Lower leg skin (tissue), 4 donors: ENCODE measurements around the gene NLRP9. TPM values are rescaled to one million over a fixed set of nuclear protein-coding genes. Genes with fewer than 3 reads are reported as not detected.

ENCODE experiments used
- DNase-seq, 2 donors: peaks; one replicate each; pipeline ENCODE4 v3.0.0-alpha.2; 2019; ENCODE audit warnings: low spot score in 2 of 2
- H3K4me3 ChIP-seq: fragments of 200-600 bp; sonication (generic); 2 replicates; pipeline ENCODE4 v1.5.1; 2017; ENCODE audit warnings: mild to moderate bottlenecking, low read depth; ENCODE audit not compliant: poor library complexity, severe bottlenecking
- POLR2A ChIP-seq, 2 donors: fragments of 450-650 bp; IDR thresholded peaks; one replicate each; pipeline ENCODE4 v1.6.1; 2016 to 2017; ENCODE audit warnings: antibody characterized with exemption in 2 of 2, mild to moderate bottlenecking in 1 of 2, moderate library complexity in 1 of 2
- WGBS, 2 donors: methylation state at CpG; one replicate each; pipeline ENCODE4 v1.1.5; 2018; 5-methylcytosine and 5-hydroxymethylcytosine counted together
- intact Hi-C: fragments of 100-400 bp; cut with DNase I; formaldehyde crosslinking; loops from one replicate; pipeline ENCODE4 v1.15.0; 2023; ENCODE audit warnings: low total_unique reads
- total RNA-seq, 4 donors: library from RNA; depleted of rRNA; stranded (reverse); fragments of >200 nt; gene quantifications; one replicate each; pipeline ENCODE4 v1.1.0, GENCODE V29; 2016
- TF ChIP-seq, protein P1 (sequence below), 3 donors: fragments of 450-650 bp; IDR thresholded peaks; one replicate each; pipeline ENCODE4 v1.5.1; 2016; ENCODE audit warnings: antibody characterized with exemption in 3 of 3, mild to moderate bottlenecking in 3 of 3, moderate library complexity in 2 of 3

NLRP9 gene
- total RNA-seq, 4 donors from 2014 or later: not detected

- no peak overlapping the region for H3K4me3 ChIP-seq
- intact Hi-C loops: no loop called here
- TF ChIP-seq, protein P1, sequence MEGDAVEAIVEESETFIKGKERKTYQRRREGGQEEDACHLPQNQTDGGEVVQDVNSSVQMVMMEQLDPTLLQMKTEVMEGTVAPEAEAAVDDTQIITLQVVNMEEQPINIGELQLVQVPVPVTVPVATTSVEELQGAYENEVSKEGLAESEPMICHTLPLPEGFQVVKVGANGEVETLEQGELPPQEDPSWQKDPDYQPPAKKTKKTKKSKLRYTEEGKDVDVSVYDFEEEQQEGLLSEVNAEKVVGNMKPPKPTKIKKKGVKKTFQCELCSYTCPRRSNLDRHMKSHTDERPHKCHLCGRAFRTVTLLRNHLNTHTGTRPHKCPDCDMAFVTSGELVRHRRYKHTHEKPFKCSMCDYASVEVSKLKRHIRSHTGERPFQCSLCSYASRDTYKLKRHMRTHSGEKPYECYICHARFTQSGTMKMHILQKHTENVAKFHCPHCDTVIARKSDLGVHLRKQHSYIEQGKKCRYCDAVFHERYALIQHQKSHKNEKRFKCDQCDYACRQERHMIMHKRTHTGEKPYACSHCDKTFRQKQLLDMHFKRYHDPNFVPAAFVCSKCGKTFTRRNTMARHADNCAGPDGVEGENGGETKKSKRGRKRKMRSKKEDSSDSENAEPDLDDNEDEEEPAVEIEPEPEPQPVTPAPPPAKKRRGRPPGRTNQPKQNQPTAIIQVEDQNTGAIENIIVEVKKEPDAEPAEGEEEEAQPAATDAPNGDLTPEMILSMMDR (IDR thresholded peaks at IDR 0.05): no peak
- TF ChIP-seq POLR2A (IDR thresholded peaks at IDR 0.05): no peak
- no peak for DNase-seq
- WGBS, 2 donors: 88 to 94% methylated on average over 12 to 20 of the region's 20 CpGs
These were observed 74.2 kb downstream of the NLRP9 start for GRCh38 chr19:55663846-55664536.

GRCh38 chr19:55661826-55662225 is 76.4 kb downstream of the NLRP9 start:
- TF ChIP-seq POLR2A (IDR thresholded peaks at IDR 0.05): no peak
- 70 to 74% methylated on average over 7 of the region's 7 CpGs for WGBS, 2 donors
- H3K4me3 ChIP-seq: no peak overlapping the region
- intact Hi-C loops: no loop called here
- no peak for DNase-seq

- TF ChIP-seq, protein P1 (IDR thresholded peaks at IDR 0.05): no peak
- no peak for TF ChIP-seq POLR2A (IDR thresholded peaks at IDR 0.05)
- intact Hi-C loops: no loop called here
- no peak overlapping the region for H3K4me3 ChIP-seq
- WGBS, 2 donors: 81% methylated on average over 16 of the region's 16 CpGs
- no peak for DNase-seq
These were observed 77.2 kb downstream of the NLRP9 start for GRCh38 chr19:55660991-55661390.

DNA sequence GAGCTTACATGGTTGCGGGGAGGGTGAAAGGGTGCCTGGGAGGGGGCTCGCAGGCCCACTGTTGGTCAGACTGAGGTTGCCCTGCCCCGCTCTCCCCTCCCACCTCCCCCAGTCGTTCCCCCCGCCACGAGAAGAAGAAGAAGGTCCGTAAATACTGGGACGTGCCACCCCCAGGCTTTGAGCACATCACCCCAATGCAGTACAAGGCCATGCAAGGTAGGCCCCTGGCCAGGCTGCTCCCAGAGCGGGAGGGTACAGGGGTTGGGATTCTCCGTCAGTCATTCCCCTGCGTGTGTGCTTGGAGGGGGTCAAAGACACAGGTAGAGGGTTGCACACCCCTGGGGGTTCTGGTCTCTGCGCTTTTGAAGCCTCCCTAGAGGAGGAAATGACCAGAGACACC is 77.8 kb downstream of the NLRP9 start:
- WGBS, 2 donors: 84 to 91% methylated on average over 8 to 12 of the region's 12 CpGs
- no peak overlapping the region for H3K4me3 ChIP-seq
- no peak for DNase-seq
- intact Hi-C loops: no loop called here
- TF ChIP-seq, protein P1 (IDR thresholded peaks at IDR 0.05): no peak
- no peak for TF ChIP-seq POLR2A (IDR thresholded peaks at IDR 0.05)

GRCh38 chr19:55659822-55660221 is 78.4 kb downstream of the NLRP9 start:
- 74 to 75% methylated on average over 9 of the region's 9 CpGs for WGBS, 2 donors
- no peak for DNase-seq
- TF ChIP-seq, protein P1 (IDR thresholded peaks at IDR 0.05): no peak
- TF ChIP-seq POLR2A (IDR thresholded peaks at IDR 0.05): no peak
- no peak overlapping the region for H3K4me3 ChIP-seq
- intact Hi-C loops: no loop called here

DNA sequence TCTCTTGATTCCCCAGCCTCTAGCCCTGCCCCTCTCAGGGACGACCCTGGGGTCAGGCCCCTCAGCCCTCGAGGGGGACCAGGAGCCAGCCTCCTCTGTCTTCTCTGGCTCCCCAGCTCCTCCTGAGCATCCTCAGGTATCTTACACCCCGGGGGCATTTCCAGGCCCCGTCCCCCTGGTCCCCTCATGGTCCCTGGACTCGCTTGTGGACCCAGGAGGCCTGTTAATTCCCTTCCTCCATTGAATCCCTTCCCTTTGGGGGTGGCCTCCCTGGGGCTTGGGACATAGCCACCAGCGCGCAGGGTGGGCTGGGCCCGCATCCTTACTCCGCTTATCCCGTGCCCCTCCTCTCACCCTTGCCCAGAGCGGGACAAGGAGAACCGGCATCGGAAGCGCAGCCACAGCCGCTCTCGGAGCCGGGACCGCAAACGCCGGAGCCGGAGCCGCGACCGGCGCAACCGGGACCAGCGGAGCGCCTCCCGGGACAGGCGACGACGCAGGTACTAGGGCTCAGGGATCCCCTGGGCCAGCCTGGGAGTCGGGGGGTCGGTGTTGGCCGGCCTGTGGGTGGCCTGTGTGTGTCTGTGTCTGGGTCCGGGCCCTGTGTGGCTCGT is 79.2 kb downstream of the NLRP9 start:
- intact Hi-C loops: no loop called here
- no peak overlapping the region for H3K4me3 ChIP-seq
- 87 to 90% methylated on average over 34 to 37 of the region's 37 CpGs for whole genome bisulfite sequencing, 2 donors
- DNase-seq: no peak
- TF ChIP-seq POLR2A (IDR thresholded peaks at IDR 0.05): no peak
- TF ChIP-seq, protein P1 (IDR thresholded peaks at IDR 0.05): no peak

Other genes with a start within 250 kb of the NLRP9 start
- 1 to 10 TPM in 3 of 4 donors, under 1 TPM in 1; 0.64 to 6.2 (median 3.0) TPM for gene SSC5D, start 250.0 kb downstream of the NLRP9 start, total RNA-seq
- gene SBK2, start 201.3 kb downstream of the NLRP9 start, total RNA-seq: not detected
- gene SBK3, start 192.9 kb downstream of the NLRP9 start, total RNA-seq: under 1 TPM in 1 of 4 donors, not detected in 3; 0.26 TPM
- gene ZNF579, start 157.6 kb downstream of the NLRP9 start, total RNA-seq: 1 to 10 TPM; 4.2 to 5.1 (median 4.6) TPM
- gene FIZ1, start 138.9 kb downstream of the NLRP9 start, total RNA-seq: 10 to 100 TPM in 1 of 4 donors, 1 to 10 TPM in 3; 5.9 to 14.3 (median 7.7) TPM
- 10 to 100 TPM; 58.4 to 88.3 (median 78.3) TPM for gene ZNF524, start 138.1 kb downstream of the NLRP9 start, total RNA-seq
- gene ZNF865, start 132.8 kb downstream of the NLRP9 start, total RNA-seq: 10 to 100 TPM in 3 of 4 donors, 1 to 10 TPM in 1; 8.1 to 17.8 (median 12.3) TPM
- 10 to 100 TPM in 2 of 4 donors, 1 to 10 TPM in 2; 5.7 to 10.3 (median 8.3) TPM for gene ZNF784, start 113.8 kb downstream of the NLRP9 start, total RNA-seq
- gene ZNF580, start 97.4 kb downstream of the NLRP9 start, total RNA-seq: 10 to 100 TPM; 14.1 to 38.0 (median 22.9) TPM
- 10 to 100 TPM; 20.1 to 27.3 (median 22.8) TPM for gene ZNF581, start 94.8 kb downstream of the NLRP9 start, total RNA-seq
- gene CCDC106, start 90.2 kb downstream of the NLRP9 start, total RNA-seq: 10 to 100 TPM in 1 of 4 donors, 1 to 10 TPM in 3; 7.9 to 10.4 (median 8.5) TPM
- gene U2AF2, start 83.4 kb downstream of the NLRP9 start, total RNA-seq: 100 to 1,000 TPM in 3 of 4 donors, 10 to 100 TPM in 1; 78.8 to 149 (median 106) TPM
- gene EPN1, start 63.2 kb downstream of the NLRP9 start, total RNA-seq: 100 to 1,000 TPM in 3 of 4 donors, 10 to 100 TPM in 1; 81.2 to 189 (median 120) TPM
- not detected for gene RFPL4A, start 20.7 kb upstream of the NLRP9 start, total RNA-seq
- not detected for gene RFPL4AL1, start 30.7 kb upstream of the NLRP9 start, total RNA-seq
- under 1 TPM in 1 of 4 donors, not detected in 3; 0.10 TPM for gene NLRP11, start 93.6 kb upstream of the NLRP9 start, total RNA-seq
- gene NLRP4, start 98.1 kb upstream of the NLRP9 start, total RNA-seq: not detected
- under 1 TPM in 1 of 4 donors, not detected in 3; 0.07 TPM for gene NLRP13, start 193.9 kb upstream of the NLRP9 start, total RNA-seq
- not detected for gene NLRP8, start 209.4 kb upstream of the NLRP9 start, total RNA-seq
- not detected for gene NLRP5, start 248.4 kb upstream of the NLRP9 start, total RNA-seq